Spleen (tissue), 11 donors: ENCODE data around the gene GNA14. TPM values are rescaled to one million over a fixed set of nuclear protein-coding genes. Genes with fewer than 3 reads are reported as not detected.
A peak's percentile ranks its signal among the peaks of the same experiment; 100 is the strongest.

Experiments used
- DNase-seq: peaks from one replicate; pipeline ENCODE4 v3.0.0-alpha.2; 2020
- H3K27ac ChIP-seq, 8 donors: fragments of 200-600 bp; sonication (generic) in 7 of 8; 1 replicate in 4 of 8; 2 replicates in 4 of 8; pipeline versions ENCODE4 v1.5.0 to v1.8.0; 2016 to 2021; ENCODE audit warnings: inconsistent platforms in 4 of 8, mild to moderate bottlenecking in 4 of 8, moderate library complexity in 1 of 8
- H3K27me3 ChIP-seq, 7 donors: fragments of 200-600 bp; sonication (generic) in 6 of 7; replicated peaks in 1 of 7; 1 replicate in 4 of 7; 2 replicates in 3 of 7; pipeline versions ENCODE4 v1.5.0 to v1.8.0; 2016 to 2021; ENCODE audit warnings: inconsistent platforms in 3 of 7, mild to moderate bottlenecking in 1 of 7
- H3K36me3 ChIP-seq, 6 donors: fragments of 200-600 bp; sonication (generic) in 5 of 6; 1 replicate in 4 of 6; 2 replicates in 2 of 6; pipeline versions ENCODE4 v1.5.0 to v1.8.0; 2016 to 2021; ENCODE audit warnings: inconsistent platforms in 2 of 6
- H3K4me1 ChIP-seq, 6 donors: fragments of 200-600 bp; sonication (generic) in 5 of 6; 1 replicate in 3 of 6; 2 replicates in 3 of 6; pipeline versions ENCODE4 v1.5.0 to v1.8.0; 2016 to 2021; ENCODE audit warnings: inconsistent platforms in 3 of 6
- H3K4me3 ChIP-seq, 8 donors: fragments of 200-600 bp; sonication (generic) in 7 of 8; 1 replicate in 4 of 8; 2 replicates in 4 of 8; pipeline versions ENCODE4 v1.5.0 to v1.8.0; 2016 to 2021; ENCODE audit warnings: inconsistent platforms in 4 of 8, mild to moderate bottlenecking in 4 of 8, moderate library complexity in 2 of 8
- H3K9me3 ChIP-seq, 8 donors: fragments of 200-600 bp; sonication (generic) in 7 of 8; 1 replicate in 4 of 8; 2 replicates in 4 of 8; pipeline versions ENCODE4 v1.5.0 to v1.8.0; 2016 to 2021; ENCODE audit warnings: inconsistent platforms in 4 of 8
- POLR2A ChIP-seq, 3 donors: fragments of 450-650 bp; IDR thresholded peaks; one replicate each; pipeline ENCODE4 v1.5.1; 2017; ENCODE audit warnings: antibody characterized with exemption in 3 of 3, mild to moderate bottlenecking in 1 of 3
- POLR2AphosphoS5 ChIP-seq, 3 donors: sonication (generic); formaldehyde crosslinking; IDR thresholded peaks; one replicate each; pipeline ENCODE4 v1.5.1; 2017; ENCODE audit warnings: antibody characterized with exemption in 3 of 3
- WGBS, 5 donors: extraction: QIAGEN DNeasy Blood & Tissue Kit in 3 of 5; methylation state at CpG; one replicate each; pipeline versions ENCODE4 v1.1.5 to v1.1.7; 2013 to 2018; 5-methylcytosine and 5-hydroxymethylcytosine counted together
- intact Hi-C: fragments of 100-400 bp; cut with DNase I; formaldehyde crosslinking; loops from one replicate; pipeline ENCODE4 v1.15.0; 2023; ENCODE audit warnings: low total_unique reads
- polyA plus RNA-seq, 3 donors: library from polyadenylated mRNA; stranded (reverse); fragments of 200-250 nt; gene quantifications; one replicate each; pipeline ENCODE4 v1.2.1, GENCODE V29; 2013
- total RNA-seq, 7 donors: library from RNA; depleted of rRNA in 3 of 7; stranded (reverse); fragments of >200 nt in 3 of 7; fragmentation: NEBNext Ultra II Directional in 4 of 7; extraction: Animal tissue kit (Norgen Biotek cat#: 25700) in 4 of 7; gene quantifications; one replicate each; pipeline versions ENCODE4 v1.1.0 to v1.2.1, GENCODE V29; 2016 to 2021
- TF ChIP-seq, protein P1 (sequence below), 11 experiments: fragments of 200-600 bp in 7 of 11; fragments of 450-650 bp in 4 of 11; sonication (generic) in 4 of 11; IDR thresholded peaks in 8 of 11; conservative IDR thresholded peaks in 3 of 11; 1 replicate in 7 of 11; 2 replicates in 4 of 11; pipeline versions ENCODE4 v1.4.0 to v1.8.0; 2016 to 2021; ENCODE audit warnings: antibody characterized with exemption in 11 of 11, inconsistent platforms in 4 of 11, mild to moderate bottlenecking in 1 of 11
- donor health status: healthy with polysubstance abuse.
- donor health status: DM: no; HTN: no; CAD: no; lungs with moderate emphysema.
- donor health status: DM: no; HTN: no; CAD: no.
- donor health status: Bipolar disorder and iron deficiency.
- donor health status: healthy.
- donor health status: DM: no; HTN: no; CAD: no.
- donor health status: DM: yes; HTN: yes; CAD: no.

Gene GNA14
- total and polyA plus RNA-seq, 10 donors: 1.7 to 41.7 (median 7.9) TPM

DNA sequence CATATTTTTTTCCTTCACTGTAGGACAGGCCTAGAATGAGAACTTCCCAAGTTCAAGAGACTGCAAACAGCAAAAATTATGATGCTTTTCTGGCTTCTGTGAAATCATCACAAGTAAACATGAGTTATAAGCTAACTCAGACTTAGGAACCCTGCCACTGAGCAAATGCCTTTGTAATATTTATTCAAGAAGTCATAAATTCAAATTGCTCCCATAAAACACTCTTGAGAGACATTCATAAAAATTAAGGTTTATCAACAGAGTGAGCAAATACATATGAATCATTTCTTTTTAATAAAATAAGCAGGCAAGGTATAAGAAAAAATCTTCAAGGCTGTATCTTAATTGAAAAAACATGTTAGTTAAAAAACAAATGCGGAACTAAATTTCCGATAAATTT lies 124.2 kb downstream of the GNA14 start:
- Histone ChIP-seq H3K4me3 (no peak overlapping the region), H3K4me1 (no peaks in the 10 kb centered on the region), H3K36me3 (no peaks in the 10 kb centered on the region), H3K27ac (no peak overlapping the region), H3K27me3 (no peaks in the 10 kb centered on the region), H3K9me3 (peaks cover 0 to 7% (median 0%) of the 10 kb centered on the region in 8 donors)
- TF ChIP-seq, protein P1, sequence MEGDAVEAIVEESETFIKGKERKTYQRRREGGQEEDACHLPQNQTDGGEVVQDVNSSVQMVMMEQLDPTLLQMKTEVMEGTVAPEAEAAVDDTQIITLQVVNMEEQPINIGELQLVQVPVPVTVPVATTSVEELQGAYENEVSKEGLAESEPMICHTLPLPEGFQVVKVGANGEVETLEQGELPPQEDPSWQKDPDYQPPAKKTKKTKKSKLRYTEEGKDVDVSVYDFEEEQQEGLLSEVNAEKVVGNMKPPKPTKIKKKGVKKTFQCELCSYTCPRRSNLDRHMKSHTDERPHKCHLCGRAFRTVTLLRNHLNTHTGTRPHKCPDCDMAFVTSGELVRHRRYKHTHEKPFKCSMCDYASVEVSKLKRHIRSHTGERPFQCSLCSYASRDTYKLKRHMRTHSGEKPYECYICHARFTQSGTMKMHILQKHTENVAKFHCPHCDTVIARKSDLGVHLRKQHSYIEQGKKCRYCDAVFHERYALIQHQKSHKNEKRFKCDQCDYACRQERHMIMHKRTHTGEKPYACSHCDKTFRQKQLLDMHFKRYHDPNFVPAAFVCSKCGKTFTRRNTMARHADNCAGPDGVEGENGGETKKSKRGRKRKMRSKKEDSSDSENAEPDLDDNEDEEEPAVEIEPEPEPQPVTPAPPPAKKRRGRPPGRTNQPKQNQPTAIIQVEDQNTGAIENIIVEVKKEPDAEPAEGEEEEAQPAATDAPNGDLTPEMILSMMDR (IDR thresholded peaks at IDR 0.05 in 8 of 11, conservative IDR thresholded peaks at IDR 0.05 in 3 of 11): no peak
- no peak for TF ChIP-seq POLR2AphosphoS5 (IDR thresholded peaks at IDR 0.05)
- no peak for TF ChIP-seq POLR2A (IDR thresholded peaks at IDR 0.05)
- WGBS, 5 donors: 79 to 89% (median 85%) methylated on average over 2 of the region's 2 CpGs
- DNase-seq: no peak
- intact Hi-C loops: no loop called here

DNA sequence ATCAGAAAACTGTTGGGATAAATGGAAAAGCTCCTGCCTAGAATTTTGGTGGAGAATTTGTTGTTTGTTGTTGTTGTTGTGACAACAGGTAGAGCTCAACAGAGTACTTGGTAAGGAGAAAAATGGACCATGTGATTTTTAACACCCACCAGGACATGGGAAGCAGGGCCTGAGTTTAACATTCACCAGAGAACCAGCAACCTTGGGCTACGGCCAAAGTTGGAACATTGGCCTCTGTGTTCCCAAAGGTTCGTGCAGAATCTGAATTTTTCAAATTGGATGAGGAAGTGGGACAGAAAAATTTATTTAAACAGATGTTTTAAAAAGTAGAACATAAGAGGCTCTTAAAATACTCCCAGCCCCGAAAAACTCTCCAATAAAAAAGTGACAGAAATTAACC lies 127.0 kb downstream of the GNA14 start:
- H3K9me3 ChIP-seq: no peaks in the 10 kb centered on the region
- intact Hi-C loops: no loop called here
- WGBS, 5 donors: 48 to 79% (median 63%) methylated on average over 3 of the region's 3 CpGs
- no peak for TF ChIP-seq POLR2A (IDR thresholded peaks at IDR 0.05)
- TF ChIP-seq, protein P1 (IDR thresholded peaks at IDR 0.05 in 8 of 11, conservative IDR thresholded peaks at IDR 0.05 in 3 of 11): no peak
- no peak for TF ChIP-seq POLR2AphosphoS5 (IDR thresholded peaks at IDR 0.05)
- no peaks in the 10 kb centered on the region for H3K36me3 ChIP-seq
- no peak for DNase-seq
- H3K27ac ChIP-seq: peak overlapping the region in 1 of 8 donors; percentile 4
- no peak overlapping the region for H3K4me3 ChIP-seq
- H3K4me1 ChIP-seq: no peaks in the 10 kb centered on the region
- no peaks in the 10 kb centered on the region for H3K27me3 ChIP-seq

DNA sequence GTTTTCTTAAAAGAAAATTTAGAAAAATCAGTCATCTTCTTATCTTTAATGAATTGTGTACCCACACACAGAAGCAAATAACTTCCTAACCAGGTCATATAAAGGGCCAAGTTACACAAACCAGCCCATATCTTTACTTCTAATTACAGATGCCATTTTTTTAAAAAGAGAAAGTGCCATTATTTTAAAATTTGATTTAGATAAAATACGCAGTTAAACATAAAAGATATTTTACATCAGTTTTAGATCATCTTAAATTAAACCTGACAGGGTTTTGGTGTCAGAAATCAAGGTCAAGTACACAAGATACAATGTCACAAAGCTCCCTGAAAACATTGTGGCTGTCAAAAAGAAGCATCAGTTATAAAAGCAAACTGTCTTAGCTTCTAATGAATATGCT lies 129.4 kb downstream of the GNA14 start:
- Histone ChIP-seq H3K9me3 (no peaks in the 10 kb centered on the region), H3K4me1 (peaks cover 0 to 10% (median 0%) of the 10 kb centered on the region in 6 donors), H3K27me3 (no peaks in the 10 kb centered on the region), H3K27ac (peak overlapping the region in 1 of 8 donors; percentile 1), H3K4me3 (no peak overlapping the region), H3K36me3 (no peaks in the 10 kb centered on the region)
- TF ChIP-seq POLR2A (IDR thresholded peaks at IDR 0.05) (no peak), POLR2AphosphoS5 (IDR thresholded peaks at IDR 0.05) (no peak)
- TF ChIP-seq, protein P1 (IDR thresholded peaks at IDR 0.05 in 8 of 11, conservative IDR thresholded peaks at IDR 0.05 in 3 of 11): no peak
- no peak for DNase-seq
- WGBS, 5 donors: 64 to 85% (median 69%) methylated on average over 1 of the region's 1 CpG
- intact Hi-C loops: no loop called here

DNA sequence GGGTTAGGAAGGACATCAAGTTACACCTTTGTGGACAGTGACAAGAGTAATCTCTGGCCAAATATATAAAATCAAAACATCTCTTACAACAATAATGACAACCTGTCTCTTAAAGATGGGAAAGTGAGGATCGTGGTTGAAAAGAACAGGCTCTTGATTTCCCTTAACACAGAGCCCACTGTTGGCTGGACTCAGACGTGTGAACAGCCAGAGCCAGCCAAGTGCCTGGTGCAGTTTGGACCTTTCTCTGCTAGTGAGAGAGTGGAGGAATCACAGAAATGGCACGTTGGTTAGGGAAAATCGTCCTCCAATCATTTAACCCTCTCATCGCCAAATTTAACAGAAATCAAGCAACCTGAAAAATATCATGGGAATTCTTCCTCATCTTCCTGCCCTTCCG lies 131.3 kb downstream of the GNA14 start:
- H3K27me3 ChIP-seq: no peaks in the 10 kb centered on the region
- intact Hi-C loops: no loop called here
- no peak overlapping the region for H3K4me3 ChIP-seq
- TF ChIP-seq POLR2AphosphoS5 (IDR thresholded peaks at IDR 0.05): no peak
- TF ChIP-seq, protein P1 (IDR thresholded peaks at IDR 0.05 in 8 of 11, conservative IDR thresholded peaks at IDR 0.05 in 3 of 11): no peak
- no peak for TF ChIP-seq POLR2A (IDR thresholded peaks at IDR 0.05)
- H3K36me3 ChIP-seq: no peaks in the 10 kb centered on the region
- no peak for DNase-seq
- no peak overlapping the region for H3K27ac ChIP-seq
- 65 to 79% (median 74%) methylated on average over 6 of the region's 6 CpGs for WGBS, 5 donors
- H3K9me3 ChIP-seq: no peaks in the 10 kb centered on the region
- H3K4me1 ChIP-seq: peaks cover 0 to 17% (median 2%) of the 10 kb centered on the region in 6 donors
